Measurements from ENCODE around the gene CELA2B.
"Not testable (repeated sequence)": the region's sequence is repeated elsewhere in the genome, so short reads cannot be mapped to it uniquely, and the experiment has no call there.

Gene CELA2B

GRCh38 chr1:15475752-15476314 lies at the start of gene CELA2B:
CELA2B (plus strand) TSS chr1:15476104; CDS start chr1:15476126, 22 bp downstream.
- no peak for DNase-seq (ENCODE audit: low spot score)

GRCh38 chr1:15426492-15427279 lies 49.2 kb upstream of the CELA2B start:
- no peak for DNase-seq (ENCODE audit: low spot score)

- DNase-seq (ENCODE audit: low spot score): no peak
Observed at GRCh38 chr1:15427280-15427666, 48.6 kb upstream of the CELA2B start.

GRCh38 chr1:15428252-15428651 lies 47.7 kb upstream of the CELA2B start:
- DNase-seq (ENCODE audit: low spot score): not testable (repeated sequence)

GRCh38 chr1:15428815-15429435 lies 47.0 kb upstream of the CELA2B start:
- no peak for DNase-seq (ENCODE audit: low spot score)

GRCh38 chr1:15429701-15430149 lies 46.2 kb upstream of the CELA2B start:
- DNase-seq (ENCODE audit: low spot score): no peak

GRCh38 chr1:15430787-15431570 lies 44.9 kb upstream of the CELA2B start:
- DNase-seq (ENCODE audit: low spot score): peak; percentile 87

- no peak for DNase-seq (ENCODE audit: low spot score)
Observed at GRCh38 chr1:15431571-15431948, 44.3 kb upstream of the CELA2B start.

- DNase-seq (ENCODE audit: low spot score): no peak
Observed at GRCh38 chr1:15432324-15432723, 43.6 kb upstream of the CELA2B start.

- DNase-seq (ENCODE audit: low spot score): no peak
Observed at GRCh38 chr1:15433471-15433870, 42.4 kb upstream of the CELA2B start.

- DNase-seq (ENCODE audit: low spot score): not testable (repeated sequence)
Observed at GRCh38 chr1:15434739-15435138, 41.2 kb upstream of the CELA2B start.

- DNase-seq (ENCODE audit: low spot score): no peak
Observed at GRCh38 chr1:15435239-15436077, 40.4 kb upstream of the CELA2B start.

GRCh38 chr1:15436881-15437442 lies 38.9 kb upstream of the CELA2B start:
- no peak for DNase-seq (ENCODE audit: low spot score)

GRCh38 chr1:15439325-15439724 lies 36.6 kb upstream of the CELA2B start:
- DNase-seq (ENCODE audit: low spot score): no peak

- DNase-seq (ENCODE audit: low spot score): no peak
Observed at GRCh38 chr1:15440357-15440756, 35.5 kb upstream of the CELA2B start.

- no peak for DNase-seq (ENCODE audit: low spot score)
Observed at GRCh38 chr1:15441247-15441646, 34.7 kb upstream of the CELA2B start.

- DNase-seq (ENCODE audit: low spot score): no peak
Observed at GRCh38 chr1:15442119-15442518, 33.8 kb upstream of the CELA2B start.

GRCh38 chr1:15442759-15443158 lies 33.1 kb upstream of the CELA2B start:
- DNase-seq (ENCODE audit: low spot score): no peak

- no peak for DNase-seq (ENCODE audit: low spot score)
Observed at GRCh38 chr1:15443281-15443680, 32.6 kb upstream of the CELA2B start.

- no peak for DNase-seq (ENCODE audit: low spot score)
Observed at GRCh38 chr1:15444468-15445389, 31.2 kb upstream of the CELA2B start.
